ENCODE data around the gene SLC45A2.
"Not testable (repeated sequence)": the region's sequence is repeated elsewhere in the genome, so short reads cannot be mapped to it uniquely, and the experiment has no call there.

The SLC45A2 gene

GRCh38 chr5:34012791-34013190 lies 28.3 kb upstream of the SLC45A2 start:
- H3K9ac ChIP-seq (ENCODE audit: low read length) = no peak overlapping the region
- H3K27me3 ChIP-seq (ENCODE audit: insufficient read depth, low read length) = no peaks in the 10 kb centered on the region
- no peaks in the 10 kb centered on the region for H3K9me2 ChIP-seq (ENCODE audit: low read depth, low read length)
- H3K4me3 ChIP-seq (ENCODE audit: low read depth, low read length, poor library complexity, severe bottlenecking) = no peak overlapping the region
- no peak overlapping the region for H3K27ac ChIP-seq (ENCODE audit: low read depth, low read length, poor library complexity, severe bottlenecking)
- TF ChIP-seq CTCF (IDR thresholded peaks at IDR 0.05; ENCODE audit: low read length) (no peak), EZH2 (IDR thresholded peaks at IDR 0.05; ENCODE audit: borderline replicate concordance, low read length) (no peak)
- no peak overlapping the region for H2AFZ ChIP-seq (ENCODE audit: low read length)
- H4K20me1 ChIP-seq (ENCODE audit: insufficient read depth, low read length) = no peaks in the 10 kb centered on the region
- H3K79me2 ChIP-seq (ENCODE audit: insufficient read depth, low read length) = no peaks in the 10 kb centered on the region
- H3K4me1 ChIP-seq (ENCODE audit: insufficient read depth, low read length, severe bottlenecking) = peaks cover 8% of the 10 kb centered on the region
- H3K4me2 ChIP-seq (ENCODE audit: low read length) = no peak overlapping the region
- H3K36me3 ChIP-seq (ENCODE audit: insufficient read depth, low read length) = no peaks in the 10 kb centered on the region
- no peaks in the 10 kb centered on the region for H3F3A ChIP-seq (ENCODE audit: insufficient read depth, low read length)
- H3K9me3 ChIP-seq (ENCODE audit: low read length) = no peaks in the 10 kb centered on the region

GRCh38 chr5:34011536-34011935 lies 27.0 kb upstream of the SLC45A2 start:
- Histone ChIP-seq H3K27me3 (ENCODE audit: insufficient read depth, low read length) (no peaks in the 10 kb centered on the region), H3K4me2 (ENCODE audit: low read length) (no peak overlapping the region), H3K36me3 (ENCODE audit: insufficient read depth, low read length) (no peaks in the 10 kb centered on the region), H3K79me2 (ENCODE audit: insufficient read depth, low read length) (no peaks in the 10 kb centered on the region), H3F3A (ENCODE audit: insufficient read depth, low read length) (no peaks in the 10 kb centered on the region), H3K4me3 (ENCODE audit: low read depth, low read length, poor library complexity, severe bottlenecking) (no peak overlapping the region), H3K4me1 (ENCODE audit: insufficient read depth, low read length, severe bottlenecking) (peaks cover 17% of the 10 kb centered on the region), H3K9me2 (ENCODE audit: low read depth, low read length) (no peaks in the 10 kb centered on the region), H2AFZ (ENCODE audit: low read length) (no peak overlapping the region), H3K9me3 (ENCODE audit: low read length) (no peaks in the 10 kb centered on the region), H4K20me1 (ENCODE audit: insufficient read depth, low read length) (no peaks in the 10 kb centered on the region), H3K9ac (ENCODE audit: low read length) (no peak overlapping the region), H3K27ac (ENCODE audit: low read depth, low read length, poor library complexity, severe bottlenecking) (no peak overlapping the region)
- no peak for TF ChIP-seq EZH2 (IDR thresholded peaks at IDR 0.05; ENCODE audit: borderline replicate concordance, low read length)
- TF ChIP-seq CTCF (IDR thresholded peaks at IDR 0.05; ENCODE audit: low read length) = no peak

GRCh38 chr5:34010146-34010545 lies 25.7 kb upstream of the SLC45A2 start:
- H3K4me3 ChIP-seq (ENCODE audit: low read depth, low read length, poor library complexity, severe bottlenecking) = not testable (repeated sequence)

GRCh38 chr5:34009610-34010009 lies 25.1 kb upstream of the SLC45A2 start:
- H3K79me2 ChIP-seq (ENCODE audit: insufficient read depth, low read length) = no peaks in the 10 kb centered on the region
- no peaks in the 10 kb centered on the region for H3K9me3 ChIP-seq (ENCODE audit: low read length)
- H4K20me1 ChIP-seq (ENCODE audit: insufficient read depth, low read length) = no peaks in the 10 kb centered on the region
- no peaks in the 10 kb centered on the region for H3K9me2 ChIP-seq (ENCODE audit: low read depth, low read length)
- TF ChIP-seq EZH2 (IDR thresholded peaks at IDR 0.05; ENCODE audit: borderline replicate concordance, low read length) (no peak), CTCF (IDR thresholded peaks at IDR 0.05; ENCODE audit: low read length) (no peak)
- H3K4me1 ChIP-seq (ENCODE audit: insufficient read depth, low read length, severe bottlenecking) = peaks cover 17% of the 10 kb centered on the region
- no peaks in the 10 kb centered on the region for H3K36me3 ChIP-seq (ENCODE audit: insufficient read depth, low read length)
- no peak overlapping the region for H3K9ac ChIP-seq (ENCODE audit: low read length)
- H3K4me2 ChIP-seq (ENCODE audit: low read length) = no peak overlapping the region
- H3F3A ChIP-seq (ENCODE audit: insufficient read depth, low read length) = no peaks in the 10 kb centered on the region
- H3K4me3 ChIP-seq (ENCODE audit: low read depth, low read length, poor library complexity, severe bottlenecking) = no peak overlapping the region
- no peak overlapping the region for H3K27ac ChIP-seq (ENCODE audit: low read depth, low read length, poor library complexity, severe bottlenecking)
- H2AFZ ChIP-seq (ENCODE audit: low read length) = no peak overlapping the region
- no peaks in the 10 kb centered on the region for H3K27me3 ChIP-seq (ENCODE audit: insufficient read depth, low read length)

More at GRCh38 chr5:34010146-34010545, 25.7 kb upstream of the SLC45A2 start:
- H3K9me2 ChIP-seq (ENCODE audit: low read depth, low read length); H2AFZ ChIP-seq (ENCODE audit: low read length); H3K27ac ChIP-seq (ENCODE audit: low read depth, low read length, poor library complexity, severe bottlenecking); H3K9me3 ChIP-seq (ENCODE audit: low read length); H3K79me2 ChIP-seq (ENCODE audit: insufficient read depth, low read length); H3F3A ChIP-seq (ENCODE audit: insufficient read depth, low read length); H3K9ac ChIP-seq (ENCODE audit: low read length); H4K20me1 ChIP-seq (ENCODE audit: insufficient read depth, low read length); H3K27me3 ChIP-seq (ENCODE audit: insufficient read depth, low read length); H3K4me2 ChIP-seq (ENCODE audit: low read length); H3K36me3 ChIP-seq (ENCODE audit: insufficient read depth, low read length): not testable (repeated sequence)
- peaks cover 17% of the 10 kb centered on the region for H3K4me1 ChIP-seq (ENCODE audit: insufficient read depth, low read length, severe bottlenecking)

Measured in OCI-LY1 (cell line).